K562 (cell line): ENCODE data around the gene NUDT1. TPM values are rescaled to one million over a fixed set of nuclear protein-coding genes. Genes with fewer than 3 reads are reported as not detected.
A peak's percentile ranks its signal among the peaks of the same experiment; 100 is the strongest.

Source experiments
- BRD4 ChIP-seq: fragments of 200-600 bp; sonication (generic); IDR thresholded peaks from 2 replicates; pipeline ENCODE4 v1.6.1; 2017; ENCODE audit warnings: inconsistent platforms
- CHCHD3 ChIP-seq: fragments of 250-450 bp; sonication (Bioruptor Pico); IDR thresholded peaks from 2 replicates; pipeline ENCODE4 v2.1.2; 2022; ENCODE audit warnings: mild to moderate bottlenecking
- ESRRB ChIP-seq: fragments of 250-450 bp; sonication (Bioruptor Pico); IDR thresholded peaks from 2 replicates; pipeline ENCODE4 v1.5.0; 2020; ENCODE audit warnings: mild to moderate bottlenecking, moderate library complexity, borderline replicate concordance
- JUNB ChIP-seq: fragments of 450-650 bp; formaldehyde crosslinking; conservative IDR thresholded peaks from 2 replicates; pipeline ENCODE4 v1.4.0; 2020; ENCODE audit warnings: mild to moderate bottlenecking
- MAFF ChIP-seq: IDR thresholded peaks from 2 replicates; pipeline ENCODE4 v1.6.1; 2012; ENCODE audit warnings: low read length, improper control_type of control experiment
- MAFK ChIP-seq: IDR thresholded peaks from 2 replicates; pipeline ENCODE4 v1.6.1; 2011; ENCODE audit warnings: low read length, improper control_type of control experiment
- MCM3 ChIP-seq: fragments of 450-650 bp; IDR thresholded peaks from 2 replicates; pipeline ENCODE4 v1.6.1; 2016
- MCM7 ChIP-seq, 2 experiments: fragments of 450-650 bp; IDR thresholded peaks; 2 replicates each; pipeline ENCODE4 v1.6.1; 2016 to 2018
- NFRKB ChIP-seq: fragments of 450-650 bp; IDR thresholded peaks from 2 replicates; pipeline ENCODE4 v1.6.1; 2016; ENCODE audit warnings: low read depth
- NR0B1 ChIP-seq: fragments of 450-650 bp; IDR thresholded peaks from one replicate; pipeline ENCODE4 v1.6.1; 2018; ENCODE audit warnings: mild to moderate bottlenecking, moderate library complexity; ENCODE audit not compliant: partially characterized antibody
- NR4A1 ChIP-seq, 2 experiments: fragments of 250-450 bp in 1 of 2; fragments of 450-650 bp in 1 of 2; sonication (Bioruptor Pico) in 1 of 2; IDR thresholded peaks; 2 replicates each; pipeline versions ENCODE4 v1.4.0 to v1.6.1; 2016 to 2020; ENCODE audit warnings: mild to moderate bottlenecking in 2 of 2, missing compliant biosample characterization in 1 of 2, missing genetic modification characterization in 1 of 2, moderate library complexity in 1 of 2
- PATZ1 ChIP-seq: fragments of 250-450 bp; sonication (Bioruptor Pico); IDR thresholded peaks from 2 replicates; pipeline ENCODE4 v1.5.0; 2020; ENCODE audit warnings: mild to moderate bottlenecking, borderline replicate concordance
- POLR2A ChIP-seq: fragments of 450-650 bp; conservative IDR thresholded peaks from 2 replicates; pipeline ENCODE4 v1.6.1; 2016
- RBBP5 ChIP-seq: fragments of 200-600 bp; sonication (generic); IDR thresholded peaks from 2 replicates; pipeline ENCODE4 v1.6.1; 2012; ENCODE audit warnings: borderline replicate concordance, mild to moderate bottlenecking, low read length, control low read depth, inconsistent platforms; ENCODE audit not compliant: insufficient read depth, poor library complexity, severe bottlenecking
- STAT5B ChIP-seq: fragments of 250-450 bp; sonication (Bioruptor Pico); IDR thresholded peaks from 2 replicates; pipeline ENCODE4 v1.8.0; 2021; ENCODE audit warnings: mild to moderate bottlenecking, inconsistent platforms
- TBP ChIP-seq: optimal IDR thresholded peaks from 2 replicates; pipeline ENCODE3; 2011; ENCODE audit warnings: low read depth, low read length, improper control_type of control experiment
- TEAD1 ChIP-seq, 2 experiments: fragments of 450-650 bp in 1 of 2; sonication (generic) in 1 of 2; formaldehyde crosslinking; IDR thresholded peaks; 2 replicates each; pipeline versions ENCODE4 v1.4.0 to v1.8.0; 2020 to 2022; ENCODE audit warnings: mild to moderate bottlenecking in 2 of 2, missing genetic modification reagents in 1 of 2
- ZKSCAN8 ChIP-seq: fragments of 200-800 bp; sonication (Bioruptor generic); IDR thresholded peaks from 2 replicates; pipeline ENCODE4 v1.6.1; 2016; ENCODE audit warnings: missing genetic modification characterization, missing compliant biosample characterization
- ZNF436 ChIP-seq: fragments of 250-450, 450-650 bp; sonication (Bioruptor Pico); formaldehyde crosslinking; IDR thresholded peaks from 2 replicates; pipeline ENCODE4 v1.7.0; 2020; ENCODE audit warnings: mild to moderate bottlenecking
- ZNF699 ChIP-seq: fragments of 250-450 bp; sonication (Bioruptor Pico); IDR thresholded peaks from 2 replicates; pipeline ENCODE4 v1.8.0; 2021; ENCODE audit warnings: mild to moderate bottlenecking, moderate library complexity; ENCODE audit not compliant: insufficient replicate concordance
- polyA plus RNA-seq, 8 experiments: library from polyadenylated mRNA; depleted of rRNA in 4 of 8; stranded (reverse) in 5 of 8; unstranded in 3 of 8; fragments of >200 nt; fragmentation: Nextera tagmentation in 2 of 8; fragmentation: Illumina TruSeq in 1 of 8; extraction: Ambion mirVana in 2 of 8; extraction: Trizol in 1 of 8; gene quantifications; 2 replicates each; pipeline versions ENCODE4 v1.2.1 to v1.2.3, GENCODE V29; 2011 to 2014; ENCODE audit warnings: inconsistent platforms in 1 of 8, missing spikeins in 1 of 8
- total RNA-seq, 7 experiments: library from RNA; depleted of rRNA in 6 of 7; stranded (reverse); fragments of >200 nt in 6 of 7; fragmentation: Illumina TruSeq in 2 of 7; extraction: Trizol in 2 of 7; gene quantifications; 2 replicates each; pipeline versions ENCODE4 v1.2.1 to v1.2.3, GENCODE V29; 2011 to 2021; ENCODE audit warnings: low replicate concordance in 1 of 7
- TF ChIP-seq, protein P1 (sequence below), 2 experiments: fragments of 450-650 bp in 1 of 2; sonication (generic) in 1 of 2; formaldehyde crosslinking in 1 of 2; IDR thresholded peaks in 1 of 2; conservative IDR thresholded peaks in 1 of 2; 2 replicates each; pipeline versions ENCODE4 v1.6.1 to v1.8.1; 2016 to 2023; ENCODE audit warnings: mild to moderate bottlenecking in 2 of 2, moderate library complexity in 2 of 2, inconsistent platforms in 1 of 2, missing genetic modification reagents in 1 of 2
- TF ChIP-seq, protein P2 (sequence below): fragments of 250-450 bp; sonication (Bioruptor Pico); IDR thresholded peaks from 2 replicates; pipeline ENCODE4 v1.4.0; 2020; ENCODE audit warnings: mild to moderate bottlenecking

NUDT1 gene
- total and polyA plus RNA-seq, 9 of the 15 experiments (the other 6 are each of a cell fraction or from before 2014, with no cell fraction given): 5.3 to 73.3 (median 29.6) TPM

- no peak for TF ChIP-seq CHCHD3 (CRISPR knock-in tag)
- TF ChIP-seq STAT5B (CRISPR knock-in tag): no peak
- no peak for TF ChIP-seq MCM7 (IDR thresholded peaks at IDR 0.05)
- peak; percentile 92 for TF ChIP-seq RBBP5
- TF ChIP-seq TBP: peak; percentile 83
- no peak for TF ChIP-seq PATZ1
- no peak for TF ChIP-seq BRD4
- TF ChIP-seq, protein P1, sequence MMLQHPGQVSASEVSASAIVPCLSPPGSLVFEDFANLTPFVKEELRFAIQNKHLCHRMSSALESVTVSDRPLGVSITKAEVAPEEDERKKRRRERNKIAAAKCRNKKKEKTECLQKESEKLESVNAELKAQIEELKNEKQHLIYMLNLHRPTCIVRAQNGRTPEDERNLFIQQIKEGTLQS (IDR thresholded peaks at IDR 0.05): no peak
- TF ChIP-seq, protein P1 (CRISPR knock-in tag; conservative IDR thresholded peaks at IDR 0.05): no peak
- TF ChIP-seq MCM3: no peak
- TF ChIP-seq ZNF436 (CRISPR knock-in tag): no peak
- peak; percentile 78 for TF ChIP-seq NFRKB
- TF ChIP-seq JUNB (CRISPR knock-in tag): no peak
- TF ChIP-seq TEAD1 (CRISPR knock-in tag; IDR thresholded peaks at IDR 0.05): peak in 1 of 2 experiments; percentile 88; a peak in 2 of 4 replicates
- TF ChIP-seq ZKSCAN8 (CRISPR knock-in tag): no peak
- peak; percentile 91 for TF ChIP-seq POLR2A
- TF ChIP-seq, protein P2, sequence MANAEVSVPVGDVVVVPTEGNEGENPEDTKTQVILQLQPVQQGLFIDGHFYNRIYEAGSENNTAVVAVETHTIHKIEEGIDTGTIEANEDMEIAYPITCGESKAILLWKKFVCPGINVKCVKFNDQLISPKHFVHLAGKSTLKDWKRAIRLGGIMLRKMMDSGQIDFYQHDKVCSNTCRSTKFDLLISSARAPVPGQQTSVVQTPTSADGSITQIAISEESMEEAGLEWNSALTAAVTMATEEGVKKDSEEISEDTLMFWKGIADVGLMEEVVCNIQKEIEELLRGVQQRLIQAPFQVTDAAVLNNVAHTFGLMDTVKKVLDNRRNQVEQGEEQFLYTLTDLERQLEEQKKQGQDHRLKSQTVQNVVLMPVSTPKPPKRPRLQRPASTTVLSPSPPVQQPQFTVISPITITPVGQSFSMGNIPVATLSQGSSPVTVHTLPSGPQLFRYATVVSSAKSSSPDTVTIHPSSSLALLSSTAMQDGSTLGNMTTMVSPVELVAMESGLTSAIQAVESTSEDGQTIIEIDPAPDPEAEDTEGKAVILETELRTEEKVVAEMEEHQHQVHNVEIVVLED: peak; percentile 56
- TF ChIP-seq ESRRB: no peak
- no peak for TF ChIP-seq NR0B1
- no peak for TF ChIP-seq ZNF699 (CRISPR knock-in tag)
- TF ChIP-seq MAFF: no peak
- no peak for TF ChIP-seq NR4A1 (CRISPR knock-in tag; IDR thresholded peaks at IDR 0.05)
- no peak for TF ChIP-seq NR4A1 (tag; IDR thresholded peaks at IDR 0.05)
- TF ChIP-seq MAFK: no peak
These were observed at the start of gene NUDT1, which contains the start of gene MRM2 (continued) for GRCh38 chr7:2241580-2242540.
